Mucosa of descending colon (tissue), 3 donors: ENCODE measurements around the gene DYNC1H1. TPM values are rescaled to one million over a fixed set of nuclear protein-coding genes. Genes with fewer than 3 reads are reported as not detected.

Source experiments
- ATAC-seq: fragments of 200-7000 bp; cut with Tn5 transposase; one replicate; pipeline ENCODE4 v1.9.1; 2020; ENCODE audit warnings: mild to moderate bottlenecking, moderate library complexity
- DNase-seq, 3 donors: peaks; one replicate each; pipeline ENCODE4 v3.0.0-alpha.2; 2020
- H3K36me3 ChIP-seq: fragments of 200-600 bp; one replicate; pipeline ENCODE4 v1.8.0; 2021; ENCODE audit warnings: low read depth, mild to moderate bottlenecking
- H3K4me1 ChIP-seq: fragments of 200-600 bp; one replicate; pipeline ENCODE4 v1.8.0; 2021; ENCODE audit warnings: low read depth, mild to moderate bottlenecking
- H3K4me3 ChIP-seq: fragments of 200-600 bp; one replicate; pipeline ENCODE4 v1.8.0; 2021; ENCODE audit warnings: mild to moderate bottlenecking
- H3K9me3 ChIP-seq: fragments of 200-600 bp; one replicate; pipeline ENCODE4 v1.8.0; 2021; ENCODE audit warnings: mild to moderate bottlenecking
- CTCF ChIP-seq: fragments of 200-600 bp; IDR thresholded peaks from one replicate; pipeline ENCODE4 v1.8.0; 2022; ENCODE audit warnings: antibody characterized with exemption, mild to moderate bottlenecking
- intact Hi-C, 2 donors: fragments of 100-400 bp; cut with DNase I in 1 of 2; cut with micrococcal nuclease in 1 of 2; formaldehyde crosslinking; loops; one replicate each; pipeline versions ENCODE4 v1.11.0 to v1.11.1; 2022; cut with DNase I, micrococcal nuclease
- total RNA-seq, 3 donors: library from RNA; stranded (reverse); fragmentation: NEBNext Ultra II Directional in 2 of 3; extraction: Animal tissue kit (Norgen Biotek cat#: 25700) in 2 of 3; gene quantifications; one replicate each; pipeline versions ENCODE4 v1.2.1 to v1.2.4, GENCODE V29; 2021 to 2023
- donor health status: DM: no; HTN: no; CAD: no; lungs with moderate emphysema.
- donor health status: DM: no; HTN: no; CAD: no.
- donor health status: DM: no; HTN: yes; CAD: no.

Gene DYNC1H1
- total RNA-seq, 3 donors from 2014 or later, result 403 to 547 (median 409) TPM

GRCh38 chr14:101957406-101958234, 6.8 kb upstream of the DYNC1H1 start:
- H3K9me3 ChIP-seq, result no peaks in the 10 kb centered on the region
- ATAC-seq (no peak), DNase-seq (no peak)
- H3K36me3 ChIP-seq, result no peaks in the 10 kb centered on the region
- TF ChIP-seq CTCF, result no peak
- H3K4me3 ChIP-seq, result no peak overlapping the region
- intact Hi-C loops, result no loop called here
- H3K4me1 ChIP-seq, result peaks cover 4% of the 10 kb centered on the region

- H3K9me3 ChIP-seq, result no peaks in the 10 kb centered on the region
- H3K4me3 ChIP-seq, result no peak overlapping the region
- H3K4me1 ChIP-seq, result peaks cover 4% of the 10 kb centered on the region
- DNase-seq (no peak), ATAC-seq (peak; percentile 39)
- intact Hi-C loops, result no loop called here
- no peaks in the 10 kb centered on the region for H3K36me3 ChIP-seq
- TF ChIP-seq CTCF, result no peak
Observed at GRCh38 chr14:101958418-101959180, 5.8 kb upstream of the DYNC1H1 start.

GRCh38 chr14:101959277-101959676, 5.1 kb upstream of the DYNC1H1 start:
- Histone ChIP-seq H3K9me3 (no peaks in the 10 kb centered on the region), H3K36me3 (no peaks in the 10 kb centered on the region), H3K4me1 (peaks cover 4% of the 10 kb centered on the region), H3K4me3 (no peak overlapping the region)
- no peak for ATAC-seq
- no peak for TF ChIP-seq CTCF
- intact Hi-C loops, result no loop called here
- DNase-seq, result no peak

GRCh38 chr14:101960225-101960624, 4.1 kb upstream of the DYNC1H1 start:
- peak in 1 of 3 donors; percentile 59 for DNase-seq
- no peak for TF ChIP-seq CTCF
- no peak overlapping the region for H3K4me3 ChIP-seq
- H3K36me3 ChIP-seq, result no peaks in the 10 kb centered on the region
- H3K9me3 ChIP-seq, result no peaks in the 10 kb centered on the region
- peaks cover 4% of the 10 kb centered on the region for H3K4me1 ChIP-seq
- intact Hi-C loops, result loop anchor here (2.0 to 5.0 kb wide), 3 partner anchors 137 to 253 kb away; no protein-coding TSS in a partner anchor
- ATAC-seq, result no peak

GRCh38 chr14:101961011-101961721, 3.2 kb upstream of the DYNC1H1 start:
- TF ChIP-seq CTCF, result peak; percentile 72
- DNase-seq, result peak; percentile 77 to 81 (median 79)
- Histone ChIP-seq H3K9me3 (no peaks in the 10 kb centered on the region), H3K4me3 (no peak overlapping the region), H3K4me1 (peaks cover 7% of the 10 kb centered on the region), H3K36me3 (no peaks in the 10 kb centered on the region)
- peak; percentile 44 for ATAC-seq
- intact Hi-C loops, result loop anchor here (2.0 to 5.0 kb wide), 3 partner anchors 136 to 254 kb away; no protein-coding TSS in a partner anchor
